HG03025 (cell line): ENCODE results near the gene PPM1J.
"Not testable (repeated sequence)": the region's sequence is repeated elsewhere in the genome, so short reads cannot be mapped to it uniquely, and the experiment has no call there.

Experiments
- ATAC-seq: cut with Tn5 transposase; IDR thresholded peaks from one replicate; pipeline ENCODE4 v1.9.1; 2021; ENCODE audit warnings: mild to moderate bottlenecking, moderate library complexity; ENCODE audit not compliant: unreplicated experiment, low FRiP score

The PPM1J gene

DNA sequence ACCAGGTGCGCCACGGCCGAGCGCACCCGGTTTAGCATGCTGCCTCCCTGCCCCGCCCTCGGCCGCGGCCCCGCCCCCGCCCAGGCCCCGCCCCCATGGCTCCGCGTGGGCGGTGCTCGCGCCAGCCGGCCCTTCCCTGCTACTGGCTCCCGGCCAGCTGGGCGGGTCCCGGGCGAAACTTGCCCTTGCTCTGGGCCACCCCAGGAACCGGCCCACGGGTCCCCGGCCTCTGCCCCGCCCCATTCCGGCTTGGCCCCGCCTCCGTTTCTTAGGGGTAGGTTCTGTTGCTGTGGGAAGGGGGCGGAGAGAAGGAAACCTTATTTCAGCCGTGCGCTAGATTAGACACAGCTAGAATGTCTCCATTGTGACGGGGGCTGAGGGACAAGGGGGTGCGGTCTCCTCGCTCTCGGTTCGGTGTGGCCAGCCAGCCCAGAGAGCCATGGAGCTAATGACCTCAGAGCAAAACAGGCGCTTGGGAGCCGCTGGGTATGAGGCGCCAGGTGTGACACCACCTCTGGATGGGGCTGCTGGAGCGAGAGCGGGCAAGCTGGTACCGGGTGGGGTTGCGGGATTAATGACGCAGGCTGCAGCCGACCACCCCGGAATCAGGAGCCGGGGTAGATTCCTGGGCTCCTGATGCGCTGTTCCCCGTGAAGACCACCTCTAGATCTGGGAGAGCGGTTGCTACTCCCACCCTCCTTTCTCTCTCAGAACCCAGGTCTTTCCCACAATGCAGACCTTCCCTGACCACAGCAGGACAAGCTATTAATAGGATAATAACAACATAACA is at the start of gene PPM1J:
Gene PPM1J (minus strand): TSS at position 69 of the 790 bp plus-strand sequence. CDS start 31 bp downstream, at position 38.
- peak; percentile 83 for ATAC-seq

GRCh38 chr1:112762541-112763500 is 47.7 kb upstream of the PPM1J start:
- ATAC-seq, result no peak

- ATAC-seq, result no peak
These were observed 46.8 kb upstream of the PPM1J start for GRCh38 chr1:112761714-112762480.

DNA sequence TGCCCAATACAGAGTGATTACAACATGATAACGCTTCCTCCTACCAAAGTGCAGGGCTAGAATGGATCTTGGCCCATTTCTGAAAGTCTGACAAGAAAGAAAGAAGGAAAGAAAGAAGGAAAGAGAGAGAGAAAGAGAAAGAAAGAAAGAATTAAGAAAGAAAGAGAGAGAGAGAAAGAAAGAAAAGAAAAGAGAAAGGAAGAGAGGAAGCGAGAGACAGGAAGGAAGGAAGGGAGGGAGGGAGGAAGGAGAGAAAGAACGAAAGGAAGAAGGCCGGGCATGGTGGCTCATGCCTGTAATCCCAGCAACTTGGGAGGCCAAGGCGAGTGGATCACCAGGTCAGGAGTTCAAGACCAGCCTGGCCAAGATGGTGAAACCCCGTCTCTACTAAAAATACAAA is 44.1 kb upstream of the PPM1J start:
- no peak for ATAC-seq

- ATAC-seq, result no peak
These were observed 39.0 kb upstream of the PPM1J start for GRCh38 chr1:112754116-112754628.

DNA sequence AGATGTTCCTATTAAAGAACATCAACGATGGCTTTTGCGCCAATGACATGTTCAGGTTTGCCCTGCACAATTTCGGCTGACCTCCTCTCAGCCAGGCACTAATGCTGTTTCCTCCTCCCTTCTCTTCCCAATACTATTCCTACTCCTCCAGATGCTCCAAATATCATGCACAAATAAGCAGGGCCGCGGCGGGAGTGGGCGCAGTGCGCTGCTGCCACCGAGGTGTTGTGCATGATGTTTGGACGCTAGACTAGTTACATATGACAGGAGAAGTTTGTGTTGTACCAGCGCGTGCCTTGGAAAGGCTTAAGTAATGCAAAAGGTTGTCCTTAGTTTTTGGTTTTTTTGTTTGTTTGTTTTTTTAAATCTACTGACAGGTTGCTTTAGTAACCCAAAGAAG is 33.3 kb upstream of the PPM1J start:
- ATAC-seq, result no peak

DNA sequence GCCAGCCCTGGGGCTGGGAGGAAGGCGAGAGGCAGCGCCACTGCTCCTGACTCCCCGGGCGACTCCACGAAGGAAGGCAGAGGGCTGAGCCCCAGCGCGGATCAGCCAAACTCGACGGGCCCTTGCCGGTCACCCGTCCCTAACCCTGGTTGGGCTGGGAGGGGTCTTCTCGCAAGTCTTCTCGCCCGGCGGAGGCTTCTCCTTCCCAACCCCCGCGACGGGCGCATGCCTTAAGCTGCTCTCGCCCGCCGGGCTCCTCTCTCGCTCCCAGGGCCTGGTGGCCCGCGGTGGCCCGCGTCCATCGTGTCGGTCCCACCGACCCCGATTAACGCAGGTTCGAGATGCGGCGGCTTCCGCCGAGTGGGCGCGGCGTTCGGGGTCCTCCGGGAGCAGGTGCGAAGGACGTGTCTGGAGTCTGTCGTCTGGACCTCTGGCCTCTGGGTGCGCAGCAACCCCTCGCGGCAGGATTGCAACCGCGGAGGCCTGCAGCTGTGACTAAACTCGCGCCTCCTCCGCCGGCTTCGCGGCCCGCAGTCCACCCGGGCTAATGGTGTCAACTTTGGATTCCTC is 29.0 kb upstream of the PPM1J start:
- no peak for ATAC-seq

DNA sequence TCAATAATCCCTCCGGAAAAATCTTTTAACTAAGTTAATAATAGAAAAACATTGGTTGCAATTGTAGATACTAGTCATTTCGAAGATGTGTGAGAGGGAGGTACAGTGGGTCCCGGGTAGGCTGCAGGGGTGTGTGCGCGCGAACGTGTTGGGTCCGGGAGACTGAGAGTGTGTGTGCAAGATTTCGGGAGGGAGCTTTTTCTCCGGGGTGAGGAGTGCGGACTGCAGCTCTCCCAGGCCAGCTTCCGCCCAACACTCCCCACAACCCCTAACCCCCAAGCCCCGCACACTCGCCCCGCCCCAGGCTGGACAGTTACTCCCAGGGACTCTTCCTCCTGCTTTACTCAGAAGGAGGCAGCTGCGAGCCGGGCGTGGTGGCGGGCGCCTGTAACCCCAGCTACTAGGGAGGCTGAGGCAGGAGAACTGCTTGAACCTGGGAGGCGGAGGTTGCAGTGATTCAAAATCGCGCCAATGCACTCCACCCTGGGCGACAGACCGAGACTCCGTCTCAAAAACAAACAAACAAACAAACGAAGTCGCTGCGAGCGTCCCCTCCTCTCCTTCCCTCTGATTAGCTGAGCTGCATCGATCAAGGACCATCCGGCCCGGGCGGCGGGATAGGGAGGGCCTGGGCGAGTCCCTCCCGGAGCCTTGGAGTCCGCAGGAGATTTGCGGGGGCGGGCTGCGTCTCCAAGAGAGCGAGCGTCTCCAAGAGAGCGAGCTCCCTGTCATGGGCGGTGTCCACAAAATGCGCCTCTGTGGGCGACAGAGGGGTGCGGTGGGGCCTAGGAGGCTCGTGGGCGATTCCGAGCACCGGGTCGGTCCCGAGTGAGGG is 28.3 kb upstream of the PPM1J start:
- ATAC-seq, result no peak

DNA sequence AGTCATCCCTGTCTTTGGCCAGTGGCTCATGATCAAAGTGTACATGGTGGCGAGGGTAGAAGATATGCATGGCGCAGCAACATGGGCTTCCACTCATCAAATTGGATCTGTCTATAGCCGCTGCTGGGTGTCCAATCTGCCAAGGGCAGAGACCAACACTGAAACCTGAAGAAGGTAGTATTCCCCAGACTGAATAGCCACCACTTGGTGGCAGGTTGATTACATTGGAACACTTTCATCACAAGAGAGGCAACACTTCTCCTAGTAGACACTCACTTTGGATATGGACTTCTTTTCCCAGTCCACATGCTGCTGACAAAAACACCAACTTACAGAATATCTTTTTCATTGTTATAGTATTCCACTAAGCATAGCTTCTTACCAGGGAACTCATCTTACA is 22.4 kb upstream of the PPM1J start:
- ATAC-seq, result no peak

DNA sequence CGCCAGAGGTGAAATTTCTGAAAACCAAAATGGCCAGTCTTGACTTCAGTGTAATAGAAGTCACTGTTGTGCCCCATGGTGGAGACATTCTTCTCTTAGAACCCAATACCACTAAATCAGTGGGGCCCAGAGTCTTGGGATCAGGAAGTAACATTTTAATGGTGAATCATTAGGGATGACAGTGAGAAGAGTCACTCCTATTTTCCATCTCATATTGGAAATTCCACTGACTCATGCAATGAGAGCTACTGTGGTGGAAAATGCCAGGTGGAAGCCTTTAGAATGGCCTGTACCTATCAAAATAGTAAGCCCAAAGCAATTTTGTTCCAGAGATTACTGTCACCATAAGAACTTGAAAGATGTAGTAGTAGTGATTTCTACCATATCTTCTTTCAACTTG is 20.6 kb upstream of the PPM1J start:
- ATAC-seq, result no peak

- ATAC-seq, result no peak
These were observed 16.3 kb upstream of the PPM1J start for GRCh38 chr1:112731451-112731850.

DNA sequence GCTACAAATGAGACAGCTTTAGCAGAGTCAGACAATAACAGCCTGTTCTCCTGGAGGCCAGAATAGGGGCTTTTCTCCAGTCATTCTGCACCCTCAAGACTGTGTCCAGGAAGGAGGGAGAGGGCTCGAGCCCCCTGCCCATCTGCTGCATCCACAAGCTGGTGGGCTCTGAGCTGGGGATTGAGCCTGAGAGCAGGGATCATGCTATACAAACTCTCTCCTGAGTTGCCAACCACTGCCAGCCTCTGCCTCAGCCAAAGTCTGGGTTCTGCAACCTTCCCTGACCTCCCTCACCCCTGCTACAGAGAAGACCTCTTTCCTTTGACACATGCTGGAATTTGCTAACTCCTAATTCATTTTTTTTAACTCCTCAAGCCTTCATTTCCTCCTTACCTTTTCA is 14.8 kb upstream of the PPM1J start:
- ATAC-seq, result no peak

GRCh38 chr1:112729011-112729410 is 13.9 kb upstream of the PPM1J start:
- not testable (repeated sequence) for ATAC-seq

GRCh38 chr1:112728306-112728971 is 13.3 kb upstream of the PPM1J start:
- not testable (repeated sequence) for ATAC-seq

DNA sequence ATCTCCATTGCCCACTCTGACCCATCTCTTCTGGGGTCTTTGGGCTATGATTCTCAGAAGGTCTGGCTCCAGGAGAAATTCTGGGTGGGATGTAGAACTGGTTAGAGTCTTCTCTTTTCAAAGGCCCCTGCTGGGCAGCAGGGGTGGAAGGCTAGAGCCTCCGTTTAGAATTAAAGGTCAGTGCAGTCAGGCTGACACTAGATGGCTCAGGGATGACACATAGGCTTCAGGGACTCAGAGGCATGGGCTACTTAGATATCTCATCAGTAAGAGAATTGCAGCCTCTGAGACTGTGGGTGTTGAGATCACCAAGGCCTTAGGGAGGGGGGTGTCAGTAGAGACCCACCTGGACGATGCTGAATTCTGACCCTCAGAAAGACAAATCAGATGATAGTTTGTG is 12.6 kb upstream of the PPM1J start:
- no peak for ATAC-seq

- ATAC-seq, result not testable (repeated sequence)
These were observed 9.1 kb upstream of the PPM1J start for GRCh38 chr1:112724240-112724639.

GRCh38 chr1:112723511-112723839 is 8.3 kb upstream of the PPM1J start:
- ATAC-seq, result no peak

DNA sequence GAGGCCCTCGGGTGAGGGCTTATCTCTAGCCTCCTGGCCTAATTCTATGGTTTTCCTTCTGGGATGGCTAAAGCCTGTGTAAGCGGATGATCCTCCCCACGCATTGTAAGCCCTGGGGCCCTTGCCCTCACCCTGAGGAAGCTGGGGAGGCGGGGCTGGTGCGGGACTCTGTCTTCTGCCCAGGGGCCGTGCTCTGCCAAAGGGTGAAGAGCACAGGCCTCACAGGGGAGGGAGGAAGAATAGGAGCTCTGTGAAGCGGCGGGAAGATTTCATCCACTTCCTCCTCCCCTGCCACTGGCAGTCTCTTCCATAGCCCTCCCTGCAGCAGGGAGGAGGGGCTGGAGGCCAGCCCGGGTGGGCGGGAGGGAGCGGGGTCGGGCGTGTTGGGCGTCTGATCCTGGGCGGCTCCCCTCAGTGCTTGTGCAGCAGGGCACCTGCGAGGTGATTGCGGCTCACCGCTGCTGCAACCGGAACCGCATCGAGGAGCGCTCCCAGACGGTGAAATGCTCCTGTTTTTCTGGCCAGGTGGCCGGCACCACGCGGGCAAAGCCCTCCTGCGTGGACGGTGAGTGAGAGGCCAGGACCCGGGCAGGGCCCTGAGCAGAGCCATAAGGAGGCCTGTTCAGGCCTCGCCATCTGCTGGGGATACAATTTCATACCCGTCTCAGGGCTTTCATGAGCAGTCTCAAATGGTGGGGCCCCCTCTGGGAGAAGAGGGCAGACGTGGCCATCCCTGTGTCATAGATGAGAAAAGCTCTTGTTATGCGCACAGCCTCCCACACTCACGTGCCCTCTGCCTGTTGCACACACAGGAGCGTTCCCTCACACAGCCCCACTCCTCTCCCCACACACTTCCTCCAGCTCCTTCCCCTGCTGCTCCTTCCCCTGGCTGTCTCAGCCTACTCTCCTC is 7.7 kb upstream of the PPM1J start:
- ATAC-seq, result no peak
